SJCRH30 (cell line): Measurements from ENCODE around the gene TMEM98. TPM values are rescaled to one million over a fixed set of nuclear protein-coding genes. Genes with fewer than 3 reads are reported as not detected.
"Not testable (repeated sequence)": the region's sequence is repeated elsewhere in the genome, so short reads cannot be mapped to it uniquely, and the experiment has no call there.

Experiments
- DNase-seq, 2 experiments: peaks; one replicate each; pipeline ENCODE4 v3.0.0-alpha.2; 2015 to 2020
- H3K27ac ChIP-seq: fragments of 250-450 bp; sonication (Bioruptor Pico); 2 replicates; pipeline ENCODE4 v1.5.1; 2020; ENCODE audit warnings: mild to moderate bottlenecking, moderate library complexity
- H3K27me3 ChIP-seq: fragments of 250-450 bp; sonication (Bioruptor Pico); 2 replicates; pipeline ENCODE4 v1.5.1; 2020; ENCODE audit warnings: mild to moderate bottlenecking, moderate library complexity
- H3K36me3 ChIP-seq: fragments of 250-450 bp; sonication (Bioruptor Pico); 2 replicates; pipeline ENCODE4 v1.5.1; 2020; ENCODE audit warnings: mild to moderate bottlenecking, moderate library complexity
- H3K4me1 ChIP-seq: fragments of 250-450 bp; sonication (Bioruptor Pico); 2 replicates; pipeline ENCODE4 v1.5.1; 2020; ENCODE audit warnings: mild to moderate bottlenecking, moderate library complexity
- H3K4me3 ChIP-seq: fragments of 250-450 bp; sonication (Bioruptor Pico); 2 replicates; pipeline ENCODE4 v1.5.1; 2020; ENCODE audit warnings: mild to moderate bottlenecking, moderate library complexity
- H3K9me3 ChIP-seq: fragments of 250-450 bp; sonication (Bioruptor Pico); replicated peaks from 2 replicates; pipeline ENCODE4 v1.5.1; 2020; ENCODE audit warnings: mild to moderate bottlenecking, moderate library complexity
- total RNA-seq: library from RNA; depleted of rRNA; stranded (reverse); fragments of >200 nt; shearing (Covaris generic); gene quantifications from 2 replicates; pipeline ENCODE4 v1.2.3, GENCODE V29; 2014

TMEM98 gene
- total RNA-seq, 1 experiment from 2014 or later: 71.8 TPM

DNA sequence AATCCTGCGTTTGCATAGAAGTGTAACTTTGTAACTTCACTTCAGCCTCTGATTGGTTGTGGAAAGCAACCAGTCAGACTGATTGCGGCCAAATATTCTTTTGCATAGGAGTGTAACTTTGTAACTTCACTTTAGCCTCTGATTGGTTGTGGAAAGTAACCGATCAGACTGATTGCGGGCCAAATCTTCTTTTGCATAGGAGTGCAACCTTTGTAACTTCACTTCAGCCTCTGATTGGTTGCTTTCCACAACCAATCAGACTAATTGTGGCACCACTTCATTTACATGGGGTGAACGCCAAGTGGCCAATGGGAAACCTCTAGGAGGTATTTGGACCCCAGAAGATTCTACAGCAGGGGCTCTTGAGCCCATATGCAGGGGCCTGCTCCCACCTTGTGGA, 1.8 kb upstream of the TMEM98 start:
- no peak overlapping the region for H3K27ac ChIP-seq

DNA sequence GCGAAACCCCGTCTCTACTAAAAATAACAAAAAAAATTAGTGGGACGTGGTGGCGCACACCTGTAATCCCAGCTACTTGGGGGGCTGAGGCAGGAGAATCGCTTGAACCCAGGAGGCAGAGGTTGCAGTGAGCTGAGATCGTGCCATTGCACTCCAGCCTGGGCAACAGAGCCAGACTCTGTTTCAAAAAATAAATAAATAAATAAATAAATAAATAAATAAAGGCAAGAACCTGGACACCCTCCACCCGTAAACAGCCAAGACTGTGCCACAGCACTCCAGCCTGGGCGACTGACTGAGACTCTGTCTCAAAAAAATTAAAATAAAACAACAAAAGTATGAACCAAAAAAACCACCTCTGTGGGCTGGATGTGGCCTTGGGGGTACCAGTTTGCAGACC, 1.2 kb upstream of the TMEM98 start:
- H3K9me3 ChIP-seq, H3K36me3 ChIP-seq, H3K4me1 ChIP-seq, H3K27ac ChIP-seq, DNase-seq, H3K27me3 ChIP-seq: not testable (repeated sequence)
- peak overlapping the region; percentile 79 for H3K4me3 ChIP-seq

More for the DNA sequence above, 1.8 kb upstream of the TMEM98 start:
- H3K36me3 ChIP-seq: no peaks in the 10 kb centered on the region
- no peak overlapping the region for H3K4me3 ChIP-seq
- H3K9me3 ChIP-seq: no peaks in the 10 kb centered on the region
- no peaks in the 10 kb centered on the region for H3K27me3 ChIP-seq
- H3K4me1 ChIP-seq: peaks cover 8% of the 10 kb centered on the region
- peak in 1 of 2 experiments; percentile 17 for DNase-seq

DNA sequence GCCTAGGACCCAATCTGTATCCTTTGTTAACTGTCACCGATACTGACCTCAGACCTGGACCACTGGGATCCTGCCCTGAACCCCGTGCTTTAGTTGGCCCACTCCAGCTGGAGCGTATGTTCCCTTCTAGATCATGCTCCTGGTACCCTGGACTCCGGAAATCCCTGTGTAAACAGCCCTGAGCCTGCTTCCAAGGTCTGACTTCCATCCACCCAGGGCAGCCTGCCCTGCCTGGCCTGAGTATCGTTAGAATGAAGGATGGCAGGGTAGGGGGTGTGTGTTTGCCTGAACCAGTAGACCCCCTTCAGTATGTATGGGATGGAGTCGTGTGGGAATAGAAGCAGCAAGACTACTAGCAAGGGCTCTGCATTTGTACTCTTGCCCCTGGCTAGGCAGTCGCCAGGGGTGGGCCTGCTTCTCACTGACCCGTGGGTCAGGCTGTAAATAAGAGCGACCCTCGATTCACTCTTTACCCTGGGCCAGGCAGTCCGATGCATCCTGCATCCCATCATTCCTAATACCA, 691 bp upstream of the TMEM98 start:
- peak overlapping the region; percentile 24; the same call in 1 of the 2 replicates for H3K27ac ChIP-seq
- peaks cover 7% of the 10 kb centered on the region for H3K4me1 ChIP-seq
- H3K27me3 ChIP-seq: no peaks in the 10 kb centered on the region
- peaks cover under 1% of the 10 kb centered on the region; the same call in 1 of the 2 replicates for H3K36me3 ChIP-seq
- H3K4me3 ChIP-seq: peak overlapping the region; percentile 79
- DNase-seq: peak; percentile 27 to 54
- no peaks in the 10 kb centered on the region for H3K9me3 ChIP-seq

DNA sequence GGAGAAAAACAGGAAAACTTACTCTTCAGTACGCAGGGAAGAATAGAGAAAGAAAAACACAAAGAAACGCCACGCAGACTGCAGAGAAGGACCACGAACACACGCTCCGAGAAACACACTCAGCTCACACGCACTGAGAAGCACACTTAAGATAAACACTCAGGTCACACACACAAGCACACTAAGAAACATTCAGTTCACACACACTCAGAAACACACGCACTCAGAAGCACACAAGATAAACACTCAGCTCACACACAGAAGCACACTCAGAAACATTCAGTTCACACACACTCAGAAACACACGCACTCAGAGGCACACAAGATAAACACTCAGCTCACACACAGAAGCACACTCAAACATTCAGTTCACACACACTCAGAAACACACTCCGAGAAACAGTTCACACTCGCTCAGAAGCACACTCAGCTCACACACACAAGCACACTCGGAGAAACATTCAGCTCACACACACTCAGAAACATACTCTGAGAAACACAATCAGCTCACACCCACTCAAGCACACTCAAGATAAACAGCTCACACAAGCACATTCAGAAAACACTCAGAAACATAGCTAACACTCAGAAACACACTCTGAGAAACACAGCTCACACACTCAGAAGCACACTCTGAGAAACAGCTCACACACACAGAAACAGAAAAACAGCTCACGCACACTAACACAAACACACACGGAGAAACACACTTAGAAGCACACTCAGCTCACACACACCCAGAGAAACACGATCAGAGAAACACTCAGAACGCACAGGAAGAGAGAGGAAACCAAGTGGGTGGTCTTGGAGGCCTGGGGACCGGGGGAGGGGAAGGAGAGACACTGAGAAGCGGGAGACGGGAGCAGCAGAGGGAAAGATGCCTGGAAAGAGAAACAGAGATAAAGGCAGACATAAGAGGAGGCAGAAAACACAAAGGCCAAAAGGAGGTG, 908 bp downstream of the TMEM98 start:
- peak; percentile 42 to 53 for DNase-seq
- Histone ChIP-seq H3K27ac (peak overlapping the region; percentile 35; the same call in 1 of the 2 replicates), H3K4me3 (peak overlapping the region; percentile 79), H3K4me1 (peaks cover 7% of the 10 kb centered on the region), H3K27me3 (no peaks in the 10 kb centered on the region), H3K9me3 (no peaks in the 10 kb centered on the region), H3K36me3 (peaks cover 13% of the 10 kb centered on the region)

DNA sequence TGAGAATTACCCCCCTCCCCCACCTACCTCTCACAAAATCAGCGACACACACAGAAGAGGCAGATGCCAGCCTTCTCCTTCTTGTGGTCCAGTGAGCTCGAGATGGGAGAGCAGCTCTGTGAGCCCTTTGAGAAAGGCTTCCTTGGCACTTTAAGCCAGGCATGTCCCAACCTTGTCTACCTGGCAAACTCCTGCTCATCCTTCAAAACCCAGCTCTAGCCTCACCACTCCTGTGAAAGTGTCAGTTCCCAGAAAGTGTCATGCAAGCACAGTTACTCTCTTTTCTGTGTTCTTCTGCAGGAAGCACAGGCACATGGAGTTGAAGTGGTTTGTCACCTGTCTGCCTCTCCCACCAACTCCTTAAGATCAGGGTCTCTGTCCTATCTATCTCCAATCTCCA, 1.6 kb downstream of the TMEM98 start:
- Histone ChIP-seq H3K4me1 (peaks cover 7% of the 10 kb centered on the region), H3K27ac (no peak overlapping the region), H3K36me3 (peaks cover 14% of the 10 kb centered on the region), H3K9me3 (no peaks in the 10 kb centered on the region), H3K4me3 (no peak overlapping the region; the same call in 1 of the 2 replicates), H3K27me3 (no peaks in the 10 kb centered on the region)
- DNase-seq: no peak

DNA sequence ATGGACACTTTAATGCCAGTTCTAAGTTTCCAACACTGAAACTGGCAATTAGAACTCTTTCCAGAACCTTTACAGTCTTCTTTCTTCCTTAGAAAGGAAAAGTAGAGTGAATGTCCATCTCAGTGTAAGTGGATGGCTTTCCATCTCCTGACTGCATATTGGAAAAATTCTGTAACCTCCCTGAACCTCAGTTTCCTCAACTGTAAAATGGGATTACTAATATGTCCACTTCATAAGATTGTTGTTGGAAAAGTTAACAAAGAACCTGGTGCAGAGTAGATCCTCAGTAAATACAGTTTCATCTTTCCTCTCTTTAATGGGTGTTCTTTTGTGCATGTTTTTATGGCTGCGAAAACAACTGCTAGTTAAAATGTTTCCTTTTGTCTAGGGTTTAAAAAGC, 2.6 kb downstream of the TMEM98 start:
- H3K4me1 ChIP-seq: peaks cover 7% of the 10 kb centered on the region
- H3K4me3 ChIP-seq: no peak overlapping the region
- H3K9me3 ChIP-seq: no peaks in the 10 kb centered on the region
- no peaks in the 10 kb centered on the region for H3K27me3 ChIP-seq
- peaks cover 15% of the 10 kb centered on the region for H3K36me3 ChIP-seq
- no peak for DNase-seq
- no peak overlapping the region for H3K27ac ChIP-seq

DNA sequence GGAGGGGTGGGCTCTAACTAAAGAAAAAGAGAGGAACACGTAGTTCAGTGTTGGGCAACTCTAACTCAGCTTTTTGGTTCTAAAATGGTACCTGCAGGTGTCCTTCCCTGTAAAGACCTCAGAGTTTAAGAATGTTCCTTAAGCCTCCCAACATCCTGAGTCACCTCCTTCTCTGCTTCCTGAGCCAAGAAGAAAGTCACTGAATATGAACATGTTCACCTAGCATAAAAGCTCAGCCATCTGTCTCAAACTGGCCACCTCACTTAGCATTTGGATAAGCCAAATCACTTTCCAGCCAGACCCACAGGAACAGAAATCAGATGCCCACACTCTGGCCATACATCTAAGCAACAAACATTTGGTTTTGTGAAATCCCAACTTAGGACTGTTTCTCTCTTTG, 3.7 kb downstream of the TMEM98 start:
- no peak overlapping the region for H3K27ac ChIP-seq
- peaks cover 17% of the 10 kb centered on the region for H3K36me3 ChIP-seq
- H3K9me3 ChIP-seq: no peaks in the 10 kb centered on the region
- no peak overlapping the region for H3K4me3 ChIP-seq
- H3K4me1 ChIP-seq: peaks cover 7% of the 10 kb centered on the region
- H3K27me3 ChIP-seq: no peaks in the 10 kb centered on the region
- no peak for DNase-seq

DNA sequence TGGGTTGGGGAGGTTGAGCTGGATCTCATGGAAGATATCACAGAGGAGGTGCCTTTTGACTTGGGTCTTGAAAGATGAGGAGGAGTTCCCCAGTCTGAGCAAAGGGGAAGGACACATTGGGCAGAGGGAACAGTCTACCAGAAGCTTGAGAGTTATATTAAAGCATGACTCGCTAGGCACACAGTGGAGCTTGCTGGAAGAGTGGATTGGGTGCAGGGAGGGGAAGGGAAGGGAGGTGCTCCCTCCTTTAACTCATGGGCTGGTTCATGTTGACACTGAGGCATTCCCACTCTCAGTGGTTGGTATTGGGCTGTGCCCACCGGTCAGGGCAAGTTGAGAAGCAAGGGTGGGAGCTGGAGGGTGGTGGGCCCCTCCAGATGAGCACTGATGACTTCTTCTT, 5.9 kb downstream of the TMEM98 start:
- no peak overlapping the region for H3K27ac ChIP-seq
- no peak overlapping the region for H3K4me3 ChIP-seq
- no peak for DNase-seq
- no peaks in the 10 kb centered on the region for H3K9me3 ChIP-seq
- H3K4me1 ChIP-seq: peaks cover 6% of the 10 kb centered on the region
- no peaks in the 10 kb centered on the region for H3K27me3 ChIP-seq
- peaks cover 26% of the 10 kb centered on the region for H3K36me3 ChIP-seq

DNA sequence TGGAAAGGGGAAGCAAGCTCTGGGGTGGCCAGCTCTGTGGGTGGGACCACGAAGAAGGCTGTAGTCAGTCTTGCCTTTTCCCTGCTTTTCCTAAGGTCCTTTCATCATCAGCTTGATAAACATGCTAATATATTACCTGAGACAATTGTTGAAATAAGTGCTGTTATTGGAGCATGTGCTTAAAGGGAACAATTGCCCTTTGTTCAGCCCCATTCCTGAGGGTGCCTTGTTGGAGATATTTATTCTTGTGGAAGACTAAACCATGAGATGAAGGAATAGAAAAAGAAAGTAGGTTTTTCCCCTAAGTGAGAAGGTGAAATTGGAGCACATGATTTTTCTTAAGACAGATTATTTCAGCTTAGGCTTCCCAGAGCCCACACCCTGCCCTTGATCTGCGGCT, 7.8 kb downstream of the TMEM98 start:
- DNase-seq: no peak
- Histone ChIP-seq H3K27ac (no peak overlapping the region), H3K4me3 (no peak overlapping the region), H3K36me3 (peaks cover 27% of the 10 kb centered on the region), H3K4me1 (no peaks in the 10 kb centered on the region), H3K9me3 (no peaks in the 10 kb centered on the region), H3K27me3 (no peaks in the 10 kb centered on the region)

DNA sequence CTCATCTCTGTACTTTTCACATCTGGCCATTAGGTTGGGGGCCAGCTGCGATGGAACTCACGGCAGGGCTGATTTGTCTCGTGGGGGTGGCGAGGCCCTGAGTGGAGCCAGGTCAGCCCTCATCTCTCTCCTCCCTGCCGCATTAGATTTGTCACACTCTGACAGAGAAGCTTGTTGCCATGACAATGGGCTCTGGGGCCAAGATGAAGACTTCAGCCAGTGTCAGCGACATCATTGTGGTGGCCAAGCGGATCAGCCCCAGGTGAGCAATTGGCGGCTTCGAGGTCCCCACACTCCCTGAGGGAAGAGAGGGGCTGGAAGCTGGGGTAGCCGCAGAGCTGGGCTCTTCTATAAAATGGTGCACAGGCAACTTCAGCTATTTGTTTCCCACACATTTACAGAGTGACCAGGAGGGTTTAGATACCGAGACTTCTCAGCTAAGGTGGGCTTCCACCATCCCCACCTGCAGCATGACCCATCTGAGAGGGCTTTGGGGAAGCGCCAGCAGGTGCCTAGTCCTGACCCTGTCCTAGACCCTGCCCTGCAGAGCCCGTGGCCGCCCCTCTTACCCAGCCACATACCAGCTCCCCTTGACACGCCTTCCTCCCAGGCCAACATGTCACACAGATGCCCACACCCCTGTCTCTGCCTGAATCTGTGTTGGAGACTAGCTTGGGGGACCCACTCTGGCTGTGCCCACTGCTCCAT, 8.4 kb downstream of the TMEM98 start:
- H3K27ac ChIP-seq: no peak overlapping the region
- no peak for DNase-seq
- peaks cover 27% of the 10 kb centered on the region for H3K36me3 ChIP-seq

DNA sequence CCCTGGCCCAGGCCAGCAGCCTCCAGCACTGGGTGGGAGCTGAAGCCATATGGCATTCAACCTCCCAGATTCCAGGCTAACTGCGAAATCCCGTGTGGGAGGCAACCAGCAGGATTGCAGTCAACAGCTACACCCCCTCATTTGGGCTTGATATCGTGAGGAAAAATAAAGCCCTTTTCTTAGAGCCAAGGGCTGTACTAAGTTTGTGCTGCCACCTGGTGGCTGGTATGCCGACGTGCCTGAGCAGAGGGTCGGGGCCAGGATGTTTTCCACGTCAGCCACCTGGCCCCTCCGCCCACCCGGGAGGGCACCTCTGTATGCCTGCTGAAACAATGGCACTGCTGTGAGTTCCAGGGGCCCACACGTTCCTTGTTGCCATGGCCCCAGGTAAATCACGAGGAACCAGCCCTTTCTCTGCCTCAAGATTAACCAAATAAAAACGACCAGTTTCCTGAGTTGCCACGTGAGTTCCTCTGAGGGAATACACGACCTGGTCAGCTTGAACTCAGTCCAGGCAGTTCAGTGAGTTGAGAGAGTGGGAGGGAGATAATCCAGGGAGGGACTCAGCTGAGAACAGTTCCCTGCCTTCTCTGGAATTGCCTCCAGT, 9.0 kb downstream of the TMEM98 start:
- peak; percentile 67 to 78 for DNase-seq
- Histone ChIP-seq H3K27ac (no peak overlapping the region), H3K27me3 (no peaks in the 10 kb centered on the region), H3K4me3 (no peak overlapping the region), H3K36me3 (peaks cover 27% of the 10 kb centered on the region), H3K9me3 (no peaks in the 10 kb centered on the region), H3K4me1 (no peaks in the 10 kb centered on the region)

More for the DNA sequence above, 8.4 kb downstream of the TMEM98 start:
- Histone ChIP-seq H3K4me1 (no peaks in the 10 kb centered on the region), H3K9me3 (no peaks in the 10 kb centered on the region), H3K4me3 (no peak overlapping the region), H3K27me3 (no peaks in the 10 kb centered on the region)

DNA sequence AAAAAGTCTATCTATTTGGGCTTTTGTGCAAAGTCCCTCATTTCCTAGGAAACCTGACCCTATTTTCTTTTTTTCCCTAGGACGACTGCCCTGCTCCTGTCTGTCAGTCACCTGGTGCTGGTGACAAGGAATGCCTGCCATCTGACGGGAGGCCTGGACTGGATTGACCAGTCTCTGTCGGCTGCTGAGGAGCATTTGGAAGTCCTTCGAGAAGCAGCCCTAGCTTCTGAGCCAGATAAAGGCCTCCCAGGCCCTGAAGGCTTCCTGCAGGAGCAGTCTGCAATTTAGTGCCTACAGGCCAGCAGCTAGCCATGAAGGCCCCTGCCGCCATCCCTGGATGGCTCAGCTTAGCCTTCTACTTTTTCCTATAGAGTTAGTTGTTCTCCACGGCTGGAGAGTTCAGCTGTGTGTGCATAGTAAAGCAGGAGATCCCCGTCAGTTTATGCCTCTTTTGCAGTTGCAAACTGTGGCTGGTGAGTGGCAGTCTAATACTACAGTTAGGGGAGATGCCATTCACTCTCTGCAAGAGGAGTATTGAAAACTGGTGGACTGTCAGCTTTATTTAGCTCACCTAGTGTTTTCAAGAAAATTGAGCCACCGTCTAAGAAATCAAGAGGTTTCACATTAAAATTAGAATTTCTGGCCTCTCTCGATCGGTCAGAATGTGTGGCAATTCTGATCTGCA, 12.9 kb downstream of the TMEM98 start:
- H3K4me1 ChIP-seq: no peaks in the 10 kb centered on the region
- H3K4me3 ChIP-seq: no peak overlapping the region
- no peak overlapping the region for H3K27ac ChIP-seq
- H3K36me3 ChIP-seq: peaks cover 9% of the 10 kb centered on the region
- no peak for DNase-seq
- no peaks in the 10 kb centered on the region for H3K9me3 ChIP-seq
- H3K27me3 ChIP-seq: no peaks in the 10 kb centered on the region

DNA sequence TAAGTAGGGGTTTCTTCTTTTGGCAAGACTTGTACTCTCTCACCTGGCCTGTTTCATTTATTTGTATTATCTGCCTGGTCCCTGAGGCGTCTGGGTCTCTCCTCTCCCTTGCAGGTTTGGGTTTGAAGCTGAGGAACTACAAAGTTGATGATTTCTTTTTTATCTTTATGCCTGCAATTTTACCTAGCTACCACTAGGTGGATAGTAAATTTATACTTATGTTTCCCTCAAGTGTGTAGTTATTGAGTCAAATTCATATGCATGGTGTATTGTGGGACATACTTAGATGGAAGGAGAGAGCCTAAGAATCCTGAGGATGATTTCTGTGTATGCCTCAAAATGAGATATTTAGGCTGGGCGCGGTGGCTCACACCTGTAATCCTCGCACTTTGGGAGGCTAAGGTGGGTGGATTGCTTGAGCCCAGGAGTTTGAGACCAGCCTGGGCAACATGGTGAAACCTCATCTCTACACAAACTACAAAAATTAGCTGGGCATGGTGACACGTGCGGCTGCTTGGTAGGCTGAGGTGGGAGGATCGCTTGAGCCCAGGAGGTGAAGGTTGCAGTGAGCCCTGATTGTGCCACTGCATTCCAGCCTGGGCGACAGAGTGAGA, 13.6 kb downstream of the TMEM98 start:
- DNase-seq: no peak
- Histone ChIP-seq H3K9me3 (no peaks in the 10 kb centered on the region), H3K4me1 (no peaks in the 10 kb centered on the region), H3K36me3 (peaks cover 9% of the 10 kb centered on the region), H3K27ac (no peak overlapping the region), H3K4me3 (no peak overlapping the region), H3K27me3 (no peaks in the 10 kb centered on the region)

DNA sequence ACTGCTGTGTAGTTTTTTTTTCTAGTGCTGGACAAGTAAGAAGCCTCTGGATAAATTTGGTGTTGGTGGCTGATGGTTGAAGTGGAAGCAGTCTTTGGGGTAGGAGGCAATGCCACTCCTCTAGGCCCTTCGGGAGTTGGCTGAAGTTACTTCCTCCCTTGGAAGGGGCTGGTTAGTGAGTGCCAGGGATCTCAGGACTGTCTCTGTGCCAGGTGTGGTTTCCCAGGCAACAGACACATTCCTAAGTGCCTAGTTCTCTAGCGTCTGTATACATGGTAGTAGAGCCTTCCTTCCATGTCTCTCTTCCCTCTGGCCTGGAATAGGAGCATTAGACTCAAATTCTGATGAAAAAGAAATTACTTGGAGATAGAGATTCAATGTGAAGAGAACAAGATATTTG, 15.3 kb downstream of the TMEM98 start:
- Histone ChIP-seq H3K27ac (no peak overlapping the region), H3K4me3 (no peak overlapping the region), H3K9me3 (no peaks in the 10 kb centered on the region), H3K36me3 (peaks cover 5% of the 10 kb centered on the region), H3K27me3 (no peaks in the 10 kb centered on the region), H3K4me1 (no peaks in the 10 kb centered on the region)
- no peak for DNase-seq
